OCI-LY7 (cell line): ENCODE measurements around the gene NCOA7.

Experiments used
- EZH2phosphoT487 ChIP-seq: fragments of 200-600 bp; sonication (generic); IDR thresholded peaks from 2 replicates; pipeline ENCODE4 v1.6.1; 2018; ENCODE audit warnings: low read depth, borderline replicate concordance, mild to moderate bottlenecking, mixed run types, antibody characterized with exemption, low read length, moderate library complexity, mixed read lengths
- TF ChIP-seq, protein P1 (sequence below): fragments of 200-600 bp; sonication (generic); conservative IDR thresholded peaks from 2 replicates; pipeline ENCODE4 v1.5.1; 2014; ENCODE audit warnings: mild to moderate bottlenecking, antibody characterized with exemption, low read length, moderate library complexity, mixed read lengths

DNA sequence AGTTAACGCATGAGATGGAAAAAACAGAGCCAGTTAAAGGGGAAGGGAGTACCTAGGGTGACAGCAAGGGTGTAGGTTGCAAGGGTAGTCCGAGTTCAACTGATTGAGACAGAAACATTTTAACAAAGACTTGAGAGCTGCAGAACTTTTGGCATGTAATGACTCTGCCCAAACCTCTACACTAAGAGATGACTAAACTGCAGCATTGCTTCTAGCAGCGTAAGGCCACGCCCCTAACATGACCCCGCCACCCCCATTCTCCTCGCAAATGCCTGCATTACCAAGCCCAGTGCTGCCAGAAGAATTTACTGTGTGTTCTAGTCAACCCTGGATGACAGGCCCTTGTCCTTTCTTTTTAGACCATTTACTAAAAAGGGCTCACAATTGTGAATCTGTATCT, 159.5 kb downstream of the NCOA7 start:
- TF ChIP-seq, protein P1, sequence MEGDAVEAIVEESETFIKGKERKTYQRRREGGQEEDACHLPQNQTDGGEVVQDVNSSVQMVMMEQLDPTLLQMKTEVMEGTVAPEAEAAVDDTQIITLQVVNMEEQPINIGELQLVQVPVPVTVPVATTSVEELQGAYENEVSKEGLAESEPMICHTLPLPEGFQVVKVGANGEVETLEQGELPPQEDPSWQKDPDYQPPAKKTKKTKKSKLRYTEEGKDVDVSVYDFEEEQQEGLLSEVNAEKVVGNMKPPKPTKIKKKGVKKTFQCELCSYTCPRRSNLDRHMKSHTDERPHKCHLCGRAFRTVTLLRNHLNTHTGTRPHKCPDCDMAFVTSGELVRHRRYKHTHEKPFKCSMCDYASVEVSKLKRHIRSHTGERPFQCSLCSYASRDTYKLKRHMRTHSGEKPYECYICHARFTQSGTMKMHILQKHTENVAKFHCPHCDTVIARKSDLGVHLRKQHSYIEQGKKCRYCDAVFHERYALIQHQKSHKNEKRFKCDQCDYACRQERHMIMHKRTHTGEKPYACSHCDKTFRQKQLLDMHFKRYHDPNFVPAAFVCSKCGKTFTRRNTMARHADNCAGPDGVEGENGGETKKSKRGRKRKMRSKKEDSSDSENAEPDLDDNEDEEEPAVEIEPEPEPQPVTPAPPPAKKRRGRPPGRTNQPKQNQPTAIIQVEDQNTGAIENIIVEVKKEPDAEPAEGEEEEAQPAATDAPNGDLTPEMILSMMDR = no peak
- no peak for TF ChIP-seq EZH2phosphoT487
